GM19455 (cell line): ENCODE results near the gene SNAPC1.

Experiments used
- ATAC-seq: cut with Tn5 transposase; IDR thresholded peaks from one replicate; pipeline ENCODE4 v1.9.1; 2021; ENCODE audit not compliant: unreplicated experiment

Gene SNAPC1

DNA sequence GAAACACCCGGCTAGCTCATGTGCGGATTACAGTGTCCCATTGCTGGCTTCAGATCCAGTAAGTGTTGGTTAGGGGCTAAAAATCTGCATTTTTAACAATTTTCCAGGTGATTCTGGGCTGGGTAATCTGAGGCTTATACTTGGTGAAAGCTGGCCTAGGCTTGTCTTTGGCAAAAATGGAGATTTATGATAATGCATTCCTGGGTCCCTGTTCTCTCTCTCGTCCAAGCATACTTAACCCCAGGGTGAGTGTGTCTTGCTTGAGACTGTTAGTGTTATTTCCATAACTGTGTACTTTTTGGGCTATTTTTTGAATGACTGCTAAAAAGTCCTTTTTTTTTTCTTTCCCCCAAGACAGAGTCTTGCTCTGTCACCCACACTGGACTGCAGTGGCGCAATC, 43.2 kb downstream of the SNAPC1 start:
- no peak for ATAC-seq

DNA sequence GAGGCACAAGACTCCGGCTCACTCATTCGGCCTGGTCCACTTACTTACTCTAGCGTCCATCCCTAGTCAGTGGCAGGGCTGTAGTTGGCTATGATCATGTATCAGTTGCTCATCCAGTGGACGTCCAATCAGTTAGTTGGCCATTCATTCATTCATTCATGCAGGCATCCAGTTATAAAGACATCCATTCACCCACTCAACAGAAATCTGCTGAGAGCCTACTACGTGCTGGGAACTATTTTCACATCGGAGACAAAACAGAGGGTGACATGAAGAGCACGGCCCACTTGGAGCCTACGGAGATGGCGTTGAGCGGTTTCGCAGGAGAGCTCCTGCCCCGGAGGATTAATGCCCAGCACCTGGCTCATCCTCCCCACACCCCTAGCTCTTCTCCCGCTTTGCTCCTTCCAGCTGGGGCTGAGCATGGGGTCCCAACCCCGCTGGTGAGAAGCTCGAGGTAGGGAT, 49.7 kb downstream of the SNAPC1 start:
- ATAC-seq, result no peak

DNA sequence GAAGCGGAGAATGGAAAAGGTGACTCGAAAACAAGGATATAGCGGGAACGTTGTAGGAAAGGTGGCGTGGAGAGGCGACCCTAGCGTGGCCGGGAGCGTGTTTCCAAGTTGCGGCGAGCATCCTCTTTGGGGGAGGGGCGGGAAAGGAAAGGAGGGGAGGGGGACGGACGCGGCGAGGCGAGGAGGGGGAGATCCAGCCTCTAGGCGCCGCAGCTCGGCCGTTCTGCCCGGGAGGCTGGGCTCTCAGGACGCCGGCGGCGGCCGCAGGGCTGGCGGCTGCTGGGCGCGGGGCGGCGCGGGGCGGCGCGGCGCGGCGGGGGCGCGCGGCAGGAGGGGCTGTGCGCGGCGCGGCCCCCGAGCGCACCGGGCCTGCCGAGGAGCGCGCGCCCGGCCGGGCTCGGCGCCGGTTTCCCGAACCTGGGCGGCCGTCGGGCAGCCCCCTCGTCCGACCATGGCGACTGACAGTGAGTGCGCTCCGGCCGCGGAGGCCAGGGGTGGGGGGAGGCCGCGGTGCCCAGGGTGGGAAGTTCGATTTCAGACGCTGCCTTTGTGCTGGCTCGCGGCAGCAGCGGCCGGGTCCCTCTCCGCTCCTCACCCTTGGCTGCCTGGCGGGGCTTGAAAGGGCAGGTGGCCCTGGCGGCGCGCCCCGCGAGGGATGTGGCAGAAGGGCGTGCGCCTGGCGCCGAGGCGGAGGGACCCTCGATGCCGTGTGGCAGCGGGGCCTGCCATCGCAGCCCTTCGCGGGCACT, 50.3 kb downstream of the SNAPC1 start, which contains the start of gene SYT16:
Gene SYT16, plus strand, starts transcription at position 357 of the 749 bp plus-strand sequence.
- ATAC-seq, result no peak

DNA sequence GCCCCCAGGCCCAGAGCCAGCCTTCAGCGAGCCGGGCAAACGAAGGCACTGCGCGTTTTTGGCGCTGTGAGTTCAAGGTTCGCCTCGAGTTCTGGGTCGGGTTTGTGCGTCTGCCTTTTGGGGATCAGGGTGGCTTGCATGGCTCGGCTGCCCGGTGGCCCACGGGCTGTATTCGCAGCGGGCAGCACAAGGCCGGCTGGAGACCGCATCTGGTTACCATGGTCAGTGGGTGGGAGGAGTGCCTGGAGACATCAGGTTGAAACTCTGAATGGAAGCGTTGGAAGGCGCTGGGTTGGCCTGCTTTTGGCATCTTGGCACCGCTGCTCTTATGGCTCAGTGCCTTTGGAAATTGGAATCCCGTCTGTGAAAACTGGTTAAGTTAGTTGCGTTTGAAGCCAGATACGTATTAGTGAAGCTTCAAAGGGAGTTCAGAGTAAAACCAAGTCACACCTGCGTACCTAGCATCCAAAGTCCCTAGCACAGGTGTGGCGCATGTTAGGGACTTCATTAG, 50.9 kb downstream of the SNAPC1 start:
- no peak for ATAC-seq

DNA sequence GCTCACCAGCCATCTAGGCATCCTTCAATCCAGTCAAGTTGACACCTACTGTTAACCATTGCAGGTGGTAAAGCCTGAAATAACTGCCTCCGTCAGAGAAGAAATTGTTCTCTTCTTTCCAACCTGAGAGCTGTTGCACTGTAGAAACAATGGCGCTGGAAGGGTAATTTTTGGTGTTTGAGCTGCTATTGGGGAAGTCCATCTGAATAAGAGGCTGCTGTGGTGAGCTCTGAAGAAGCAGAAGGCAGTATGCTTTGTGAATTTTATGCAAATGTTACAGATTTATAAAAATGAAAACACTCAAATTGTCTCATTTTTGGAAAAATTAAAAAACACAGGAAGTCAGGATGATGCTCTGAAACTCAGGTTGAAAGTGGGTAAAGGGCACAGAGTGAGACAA, 60.2 kb downstream of the SNAPC1 start:
- ATAC-seq, result no peak

DNA sequence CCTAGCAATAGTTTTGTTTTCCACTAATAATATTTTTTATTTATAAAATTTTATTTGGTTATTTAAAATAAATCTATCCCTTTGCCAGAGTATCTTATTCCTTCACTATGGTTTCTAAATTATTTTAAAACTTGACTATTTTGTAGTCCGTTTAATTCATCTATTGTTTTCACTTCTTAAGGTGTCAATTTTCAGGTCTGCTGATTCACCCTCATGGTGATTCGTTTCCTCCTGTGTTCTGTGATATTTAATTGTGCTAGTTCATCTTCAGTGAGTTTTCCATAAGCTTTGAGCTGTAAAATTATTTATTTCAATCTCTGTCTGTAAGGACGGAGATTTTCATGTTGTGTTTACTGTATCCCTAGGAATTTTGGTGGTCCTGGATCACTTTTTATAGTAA, 70.6 kb downstream of the SNAPC1 start:
- ATAC-seq, result no peak

DNA sequence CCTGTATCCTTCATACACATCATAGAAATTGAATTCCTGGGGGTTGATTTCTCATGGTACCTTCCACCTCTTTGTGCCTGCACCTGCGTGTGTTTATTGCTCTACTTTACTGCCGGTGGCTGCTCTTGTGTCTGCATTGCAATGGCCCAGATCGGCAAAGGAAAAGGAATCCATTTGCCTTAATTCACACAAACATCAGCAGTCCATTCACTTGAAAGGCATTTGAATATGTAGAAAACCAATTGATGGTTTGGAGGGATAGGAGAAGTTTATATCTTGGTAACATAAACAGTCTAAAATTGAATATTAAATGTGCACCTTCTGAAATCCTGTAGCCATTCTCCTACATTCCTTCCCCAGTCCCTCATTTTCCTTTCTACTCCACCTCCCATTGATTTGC, 74.0 kb downstream of the SNAPC1 start:
- ATAC-seq, result no peak

DNA sequence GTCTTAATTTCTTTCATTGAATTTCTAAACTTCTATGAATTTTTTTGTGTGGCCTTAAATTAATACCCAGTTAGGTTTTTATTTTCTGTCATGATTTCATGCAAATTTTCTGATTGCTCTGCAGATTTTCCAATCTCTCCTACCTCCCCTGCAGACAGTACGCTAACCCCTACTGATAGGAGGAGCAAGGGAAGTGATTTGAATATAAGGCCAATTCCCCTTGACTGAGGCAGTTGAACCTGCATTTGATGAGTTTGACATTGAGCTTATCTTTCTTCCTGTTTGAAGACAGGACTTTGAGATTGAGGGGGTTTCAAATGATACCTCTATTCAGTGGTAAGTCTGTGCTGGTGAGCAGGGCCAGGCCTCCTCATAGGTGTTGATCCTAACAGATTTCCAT, 74.6 kb downstream of the SNAPC1 start:
- ATAC-seq, result no peak

DNA sequence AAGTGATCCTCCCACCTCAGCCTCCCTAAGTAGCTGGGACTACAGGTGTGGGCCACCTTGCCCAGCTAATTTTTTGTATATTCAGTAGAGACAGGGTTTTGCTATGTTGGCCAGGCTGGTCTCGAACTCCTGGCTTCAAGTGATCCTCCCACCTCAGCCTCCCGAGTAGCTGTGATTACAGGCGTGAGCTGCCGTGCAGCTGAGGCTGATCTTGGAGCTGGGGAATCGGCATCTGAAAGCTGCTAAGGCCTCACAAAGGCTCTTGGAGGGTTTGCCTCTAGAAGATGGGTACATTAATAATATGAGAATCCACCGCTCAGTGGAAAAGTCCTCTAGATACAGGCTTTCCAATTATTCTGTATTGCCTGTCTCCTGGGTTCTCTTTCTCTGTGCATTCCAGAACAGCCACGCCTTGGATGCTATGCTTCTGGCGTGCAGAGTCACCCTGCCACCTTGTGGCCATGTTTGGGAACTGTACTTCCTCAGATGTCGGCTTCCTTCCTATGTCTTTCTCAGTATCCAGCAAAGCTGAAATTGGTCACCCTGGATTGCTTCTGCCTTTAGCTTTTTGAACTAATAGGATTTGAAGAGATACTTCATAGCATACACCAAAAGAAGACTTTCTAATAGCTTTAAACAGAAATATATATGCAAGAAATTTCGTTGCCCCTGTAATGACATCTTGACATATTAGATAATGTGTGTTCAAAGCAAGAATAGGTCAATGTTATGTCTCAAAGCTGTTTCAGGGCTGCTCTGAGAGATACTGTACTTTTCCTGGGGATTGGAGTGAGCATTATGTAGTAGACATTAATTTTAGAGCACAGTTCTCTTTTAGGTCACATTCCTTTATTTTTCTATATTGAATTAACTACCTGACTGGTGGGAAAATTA, 75.4 kb downstream of the SNAPC1 start:
- peak; percentile 90 for ATAC-seq

DNA sequence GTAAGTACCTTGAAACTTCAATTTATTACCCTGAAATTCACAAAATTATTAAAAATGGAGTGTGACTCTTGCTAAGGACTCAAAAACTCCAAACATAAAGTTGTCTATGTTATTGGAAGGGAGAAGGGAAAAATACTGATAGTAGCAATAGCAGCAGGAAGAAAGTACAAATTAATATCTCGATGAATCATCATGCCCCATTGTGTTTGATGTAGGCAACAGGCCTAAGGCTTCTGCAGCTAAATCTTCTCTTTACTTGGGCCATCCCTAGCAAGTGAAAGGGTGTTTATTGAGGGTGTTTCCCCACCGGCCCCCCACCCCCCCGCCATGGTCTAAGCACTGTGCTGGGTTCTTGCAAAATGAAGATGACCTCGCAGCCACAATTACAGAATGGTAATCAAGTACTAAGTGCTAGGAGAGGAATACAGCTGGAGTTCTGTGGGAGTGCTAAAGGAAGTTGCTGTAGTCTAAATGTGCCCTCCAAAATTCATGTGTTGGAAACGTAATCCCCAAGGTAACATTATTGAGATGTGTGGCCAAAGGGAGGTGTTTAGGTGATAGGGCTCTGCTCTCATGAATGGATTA, 76.5 kb downstream of the SNAPC1 start:
- no peak for ATAC-seq

DNA sequence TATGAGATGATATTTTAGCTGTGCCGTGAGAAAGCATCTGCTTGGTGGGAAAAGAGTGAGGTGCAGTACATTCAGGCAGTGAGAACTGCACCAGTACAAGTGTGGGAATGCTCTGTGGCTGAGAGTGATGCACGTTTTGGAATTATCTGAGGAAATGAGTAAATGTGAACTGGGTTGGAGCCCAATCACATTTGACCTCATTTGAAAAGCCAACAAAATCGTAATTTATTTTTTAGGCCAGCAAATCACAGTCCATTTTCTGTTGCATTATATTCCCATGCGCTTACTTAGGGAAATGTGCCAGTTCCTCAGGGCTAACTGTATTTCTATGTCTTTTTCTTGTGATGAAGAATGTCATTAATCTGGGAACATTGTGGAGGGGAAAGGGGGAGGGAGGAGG, 77.3 kb downstream of the SNAPC1 start:
- no peak for ATAC-seq

DNA sequence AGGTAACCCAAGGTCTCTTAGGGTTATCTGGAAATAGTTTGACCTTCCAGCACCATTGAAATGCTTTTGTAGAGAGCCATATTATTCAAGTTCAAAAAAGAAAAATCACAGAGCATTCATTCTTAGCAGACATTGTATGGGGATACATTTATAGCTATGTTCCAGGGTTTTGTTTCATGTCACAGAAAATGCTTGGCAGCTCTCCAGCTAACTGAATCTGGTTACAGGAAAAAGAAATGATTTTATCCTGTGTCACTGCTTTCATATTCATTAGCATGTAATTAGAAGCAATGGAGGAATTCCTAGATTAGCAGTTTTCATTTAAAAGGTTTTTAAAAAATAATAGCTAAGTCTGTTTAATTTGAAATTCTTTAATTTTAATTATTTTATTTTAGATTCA, 78.9 kb downstream of the SNAPC1 start:
- ATAC-seq, result no peak
